Ramos (cell line): ENCODE measurements around the gene CSMD2.

ENCODE experiments used
- in situ Hi-C: fragments of 300-500 bp; cut with MboI; formaldehyde crosslinking; loops from one replicate; pipeline ENCODE4 v1.14.3; 2022; ENCODE audit warnings: low sequenced_read_pairs; ENCODE audit not compliant: unreplicated experiment

Gene CSMD2

DNA sequence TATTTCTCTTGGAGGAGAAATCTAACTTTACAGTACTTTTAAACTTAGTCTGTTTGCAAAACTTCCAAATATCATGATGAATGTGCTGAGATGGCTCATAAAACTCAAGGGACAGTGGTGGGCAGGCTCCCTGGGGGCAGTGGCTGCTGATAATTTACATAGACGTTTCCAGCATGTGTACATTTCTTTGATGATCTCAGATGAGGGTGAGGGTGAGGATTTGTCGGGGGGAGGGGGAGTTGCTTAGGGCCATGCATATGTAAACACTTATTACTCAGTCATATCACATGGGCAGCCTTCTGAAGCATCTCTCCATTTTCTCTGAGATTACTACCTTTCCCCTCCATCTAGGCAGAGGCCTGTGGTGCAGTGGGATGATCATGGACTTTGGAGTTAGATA is 454.1 kb downstream of the CSMD2 start:
- in situ Hi-C loops, result no loop called here

DNA sequence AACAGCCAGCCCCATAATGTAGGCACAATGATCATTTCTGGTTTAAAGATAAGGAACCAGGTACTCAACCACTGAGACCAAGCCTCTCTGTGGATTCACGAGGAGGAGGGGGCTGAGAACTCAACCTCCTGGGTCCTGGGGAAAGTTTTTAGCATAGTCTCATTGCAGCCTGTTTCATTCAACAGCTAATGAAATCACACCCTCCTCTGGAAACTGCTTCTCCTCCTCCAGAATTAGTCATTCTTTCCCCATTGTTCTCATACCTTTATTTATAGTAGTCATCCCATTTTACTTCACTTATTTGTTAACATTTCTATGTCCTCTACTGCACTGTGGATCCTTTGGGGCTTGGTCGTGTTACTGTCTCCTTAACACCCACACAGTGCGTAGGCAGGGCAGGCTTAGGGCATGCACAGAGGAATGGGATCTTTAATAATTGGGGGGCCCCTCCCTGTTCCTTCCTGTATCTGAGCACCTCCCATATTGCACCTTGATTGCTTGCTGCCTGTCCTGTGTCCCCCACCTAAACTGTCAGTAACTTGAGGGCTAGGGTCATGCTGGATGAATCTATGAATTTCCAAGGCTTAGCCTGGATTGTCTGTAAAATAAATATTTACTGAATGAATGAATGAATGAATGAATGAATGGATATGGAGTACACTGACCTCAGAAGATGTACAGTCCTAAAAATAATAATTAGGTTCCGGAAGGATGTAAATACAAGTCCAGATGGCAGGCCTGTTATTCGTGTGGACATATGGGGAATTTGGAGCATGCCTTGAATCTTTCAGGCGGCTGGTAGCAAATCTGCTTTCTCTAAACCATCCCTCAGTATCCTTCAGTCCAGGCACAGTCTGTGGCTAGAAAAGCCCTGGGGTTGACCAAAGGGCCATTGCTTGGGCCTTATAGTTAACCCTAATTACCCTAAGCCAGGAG is 455.0 kb downstream of the CSMD2 start:
- in situ Hi-C loops, result no loop called here

DNA sequence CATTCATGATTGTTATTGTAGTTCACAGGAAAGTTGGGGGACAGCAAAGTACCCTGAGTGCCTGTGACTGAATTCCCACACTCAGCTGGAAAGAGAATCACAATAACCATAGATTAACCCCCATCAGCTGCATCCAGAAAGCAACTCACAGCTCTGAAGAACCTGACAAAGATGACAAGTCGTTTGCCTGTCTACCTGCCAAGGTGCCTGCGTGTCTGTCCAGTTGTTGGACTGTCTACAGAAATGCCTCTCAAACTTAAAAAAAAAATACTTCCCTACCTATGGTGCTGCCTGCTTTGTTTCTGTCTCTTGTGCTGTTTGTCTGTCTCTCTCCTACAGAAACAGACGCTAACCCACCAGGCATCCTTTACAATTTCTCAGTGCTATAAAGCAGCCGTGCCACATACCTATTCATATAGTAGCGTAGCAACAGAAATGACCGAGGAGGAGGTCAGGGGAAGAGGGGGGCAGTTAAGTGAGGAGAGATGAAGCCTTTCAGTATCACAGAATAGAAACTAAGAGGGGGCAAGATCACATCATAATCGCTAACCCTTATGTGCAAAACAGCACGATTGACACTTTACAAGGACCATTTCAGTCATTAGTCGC is 455.8 kb downstream of the CSMD2 start:
- in situ Hi-C loops, result no loop called here

DNA sequence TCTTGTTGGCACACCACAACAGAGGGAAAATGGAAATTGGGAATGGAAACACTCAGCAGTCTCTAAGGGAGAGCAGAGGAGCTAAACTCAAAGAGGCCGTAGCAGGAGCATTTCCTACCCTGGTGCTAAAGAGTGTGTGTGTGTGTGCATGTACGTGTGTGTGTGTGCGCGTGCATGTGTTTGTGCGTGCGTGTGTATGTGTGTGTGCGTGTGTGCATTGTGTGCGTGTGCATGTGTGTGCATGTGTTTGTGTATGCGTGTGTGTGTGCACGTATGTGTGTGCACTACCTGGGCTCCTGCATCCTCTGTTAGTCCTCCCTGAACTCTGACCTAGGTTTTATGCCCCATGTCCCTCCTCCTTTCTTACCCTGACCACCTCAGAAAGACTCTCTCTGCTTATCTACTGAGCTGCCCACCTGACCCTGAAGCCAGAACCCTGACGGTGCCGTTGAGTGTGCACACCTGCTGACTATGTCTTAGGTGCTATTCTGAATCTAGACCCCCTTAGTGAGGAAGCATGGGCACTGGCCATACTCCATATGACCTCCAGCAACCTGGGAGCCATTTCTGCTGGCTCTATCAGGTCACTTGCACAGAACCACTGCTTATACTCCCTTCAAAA is 458.3 kb downstream of the CSMD2 start:
- in situ Hi-C loops, result no loop called here

DNA sequence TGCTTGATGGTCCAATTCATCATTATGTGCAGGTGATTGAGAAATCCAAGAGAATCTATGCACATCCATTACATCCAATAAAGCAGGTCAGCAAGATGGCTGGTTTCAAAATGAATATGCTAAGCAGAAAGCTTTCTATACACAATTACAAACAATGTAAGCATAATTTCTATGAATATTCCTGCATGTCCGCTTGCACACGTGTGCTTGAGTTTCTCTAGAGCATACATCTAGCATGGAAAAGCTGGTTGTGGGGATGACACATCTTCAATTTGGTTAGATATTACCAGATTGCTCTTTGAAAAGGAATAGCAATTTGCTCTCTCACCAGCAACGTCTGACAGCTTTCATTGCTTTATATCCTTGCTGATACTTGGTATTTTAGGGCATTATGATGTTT is 461.6 kb downstream of the CSMD2 start:
- in situ Hi-C loops, result no loop called here

DNA sequence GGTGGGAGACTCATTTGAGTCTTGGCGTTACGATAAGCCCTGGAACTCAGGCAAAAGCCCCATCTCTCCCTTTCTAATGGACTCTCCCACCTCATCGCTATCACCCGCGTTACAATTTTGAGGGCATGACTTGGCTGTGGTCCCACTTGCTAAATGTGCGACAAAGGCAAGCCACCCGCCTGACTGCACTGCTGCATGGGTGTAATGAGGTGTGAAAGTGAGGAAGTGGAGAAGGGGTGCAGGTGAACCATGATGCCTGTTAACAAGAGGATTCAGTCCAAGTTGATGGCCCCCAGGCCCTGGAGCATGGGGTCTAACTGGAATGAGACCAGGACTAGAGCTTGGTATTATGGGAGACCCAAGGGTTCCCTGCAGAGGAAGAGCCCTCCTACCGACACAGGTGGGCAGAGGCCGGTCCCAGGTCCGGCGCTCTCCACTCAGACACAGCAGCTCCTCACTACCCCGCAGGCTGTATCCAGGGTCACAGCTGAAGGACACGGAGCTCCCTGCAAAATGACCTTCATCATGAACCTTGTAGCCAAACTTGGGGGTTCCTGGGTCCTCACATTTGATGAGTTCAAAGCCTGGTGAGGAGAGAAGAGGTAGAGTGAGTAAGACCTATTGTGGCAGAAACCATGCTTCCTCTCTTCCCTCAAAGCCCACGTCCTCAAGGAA is 466.5 kb downstream of the CSMD2 start:
- in situ Hi-C loops, result no loop called here

DNA sequence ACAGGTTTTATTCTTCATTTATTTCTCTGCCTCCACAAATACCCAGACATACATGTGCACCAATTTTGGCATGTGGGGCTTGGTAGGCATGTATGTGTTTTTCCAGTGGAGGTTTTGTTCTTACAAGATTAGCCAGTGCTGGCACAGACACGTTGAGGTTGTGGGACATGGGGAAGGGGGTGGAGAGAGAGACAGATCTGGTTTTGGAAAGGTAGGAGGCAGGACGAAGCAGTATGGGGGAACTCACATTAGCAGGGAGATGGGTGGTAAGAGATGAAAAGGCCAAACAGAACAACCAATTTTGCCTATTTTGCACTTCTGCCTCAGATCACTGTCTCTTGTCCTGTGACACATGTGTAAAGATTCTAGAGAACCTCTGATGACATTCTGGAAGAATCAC is 467.2 kb downstream of the CSMD2 start:
- in situ Hi-C loops, result no loop called here

DNA sequence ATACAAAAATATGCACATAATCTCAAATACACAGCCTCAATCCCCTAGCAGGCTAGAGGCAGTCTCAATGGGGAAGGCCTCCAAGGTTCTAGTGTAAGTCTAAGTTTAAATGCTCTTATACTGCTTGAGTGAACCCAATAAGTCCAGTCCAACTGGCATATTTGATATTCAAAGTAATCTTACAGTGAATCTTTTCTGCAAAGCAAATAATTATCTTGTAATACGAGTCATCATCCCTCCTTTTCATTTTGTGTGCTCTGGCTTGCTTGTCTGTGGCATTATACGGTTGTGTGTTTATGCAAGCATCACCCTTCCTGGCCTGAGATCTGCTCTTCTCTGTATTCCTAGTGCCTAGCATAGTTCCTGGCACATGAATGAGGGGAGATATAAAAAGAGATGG is 468.1 kb downstream of the CSMD2 start:
- in situ Hi-C loops, result no loop called here

DNA sequence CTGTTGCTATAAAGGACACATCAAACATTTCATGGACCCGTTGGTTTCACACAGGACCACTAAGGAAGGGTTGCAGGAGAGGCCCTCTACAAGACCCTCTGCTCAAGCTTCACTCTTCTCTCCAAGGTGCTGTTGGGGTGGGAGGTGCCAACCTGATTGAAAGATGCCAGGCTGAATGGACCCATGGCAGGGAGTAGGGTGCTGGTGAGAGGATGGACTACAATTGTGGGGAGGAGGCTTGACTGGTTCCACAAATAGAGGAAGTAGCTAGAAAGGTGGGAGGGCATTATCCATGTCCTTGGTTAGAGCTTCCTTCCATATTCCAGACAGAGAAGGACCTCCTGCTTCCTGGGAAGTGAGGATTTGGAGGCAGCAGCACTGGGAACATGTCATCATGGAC is 468.7 kb downstream of the CSMD2 start:
- in situ Hi-C loops, result no loop called here

DNA sequence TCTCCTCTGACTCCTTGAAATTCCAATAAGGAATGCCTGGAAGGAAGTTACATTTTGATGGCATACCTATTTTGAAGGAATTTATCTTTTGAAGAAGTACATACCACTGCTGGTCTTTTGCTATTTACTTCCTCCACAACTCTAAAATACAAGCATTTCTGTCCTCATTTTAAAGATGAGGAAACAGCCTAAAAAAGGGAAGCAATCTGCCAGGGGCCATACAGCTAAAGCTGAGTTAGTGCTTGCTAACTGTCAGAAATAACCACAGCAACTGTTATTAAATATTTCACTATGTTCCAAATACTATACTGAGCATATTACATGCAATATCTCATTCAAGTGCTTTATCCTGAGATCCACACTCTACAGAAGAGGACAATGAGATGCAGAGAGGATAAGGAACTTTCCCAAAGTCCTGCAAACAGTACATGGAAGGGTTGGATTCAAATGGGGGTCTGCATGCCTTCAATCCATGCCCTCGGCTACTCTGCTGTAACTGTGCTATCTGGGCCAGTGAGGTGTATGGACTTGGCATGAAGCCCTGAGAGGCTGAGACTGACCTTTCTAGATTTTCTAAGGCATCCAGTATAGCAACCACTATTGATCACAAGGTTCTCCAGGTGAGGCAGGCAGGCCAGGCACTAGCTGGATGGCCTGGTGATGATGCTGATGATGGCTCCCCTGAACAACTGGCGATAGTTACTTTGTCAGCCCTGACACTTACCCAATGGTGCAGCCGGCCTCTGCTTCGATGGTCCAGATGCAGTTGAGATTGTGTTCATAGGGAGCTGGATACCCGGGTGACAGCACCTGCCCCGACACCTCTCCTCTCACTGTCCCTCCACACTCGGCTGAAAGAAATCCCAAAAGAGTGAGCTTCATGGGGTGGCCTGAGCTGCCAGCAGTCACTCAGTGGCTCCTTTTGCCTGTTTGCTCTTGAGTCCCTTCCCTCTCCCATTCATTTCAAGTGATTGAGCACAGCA is 472.5 kb downstream of the CSMD2 start:
- in situ Hi-C loops, result no loop called here

DNA sequence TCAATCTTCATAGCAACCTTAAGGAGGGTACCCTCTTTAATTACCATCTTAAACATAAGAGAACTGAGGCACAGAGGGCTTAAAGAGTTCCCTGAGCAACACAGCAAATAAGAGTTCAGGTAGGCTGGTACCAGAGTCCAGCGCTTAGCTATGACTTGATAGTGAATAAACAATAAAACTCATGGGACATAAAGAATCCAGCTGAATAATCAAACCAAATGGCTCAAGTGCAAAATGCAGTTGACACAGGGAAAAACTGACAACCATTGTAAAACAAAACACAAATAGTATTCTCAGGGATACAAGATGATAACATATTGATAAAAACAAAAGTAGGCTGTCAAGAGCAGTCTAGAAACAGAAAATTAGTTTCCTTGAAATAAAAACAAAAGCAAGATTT is 478.0 kb downstream of the CSMD2 start:
- in situ Hi-C loops, result no loop called here

DNA sequence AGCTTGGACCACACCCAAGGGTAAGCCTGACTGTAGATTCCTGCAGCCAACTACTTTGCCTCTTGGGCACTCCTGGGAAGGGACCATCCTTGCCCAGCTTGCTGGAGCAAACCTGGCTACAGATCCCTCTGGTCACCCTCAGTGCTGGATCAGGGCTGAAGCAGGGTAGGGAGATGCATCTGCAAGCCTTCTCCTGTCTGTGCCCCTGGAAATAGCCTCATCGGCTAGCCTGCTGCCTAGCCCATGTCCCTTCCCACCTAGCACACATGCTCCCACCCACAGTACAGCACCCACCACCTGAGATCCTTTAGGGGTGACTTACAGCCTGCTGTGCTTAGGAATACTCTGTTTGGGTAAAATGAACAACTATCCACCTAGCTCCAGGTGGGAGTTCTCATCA is 478.5 kb downstream of the CSMD2 start:
- in situ Hi-C loops, result no loop called here

DNA sequence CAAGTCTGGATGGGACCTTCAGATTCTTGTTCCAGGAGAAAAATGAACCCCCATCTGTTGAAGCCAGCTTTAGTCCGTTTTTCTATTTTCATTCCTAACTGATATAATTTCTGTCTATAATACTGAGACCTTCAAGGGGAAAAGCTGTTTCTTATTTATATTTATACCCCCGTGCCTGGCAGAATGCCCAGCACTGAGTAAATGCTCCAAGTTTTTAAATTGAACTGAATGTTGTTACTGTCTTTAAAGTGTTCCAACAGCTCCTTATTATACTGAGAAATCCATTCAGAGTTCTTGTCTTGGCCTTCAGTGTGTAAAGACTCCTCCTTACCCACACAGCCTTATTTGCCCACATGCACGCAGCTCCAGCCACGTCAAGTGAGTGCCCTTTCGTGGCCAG is 479.8 kb downstream of the CSMD2 start:
- in situ Hi-C loops, result no loop called here

DNA sequence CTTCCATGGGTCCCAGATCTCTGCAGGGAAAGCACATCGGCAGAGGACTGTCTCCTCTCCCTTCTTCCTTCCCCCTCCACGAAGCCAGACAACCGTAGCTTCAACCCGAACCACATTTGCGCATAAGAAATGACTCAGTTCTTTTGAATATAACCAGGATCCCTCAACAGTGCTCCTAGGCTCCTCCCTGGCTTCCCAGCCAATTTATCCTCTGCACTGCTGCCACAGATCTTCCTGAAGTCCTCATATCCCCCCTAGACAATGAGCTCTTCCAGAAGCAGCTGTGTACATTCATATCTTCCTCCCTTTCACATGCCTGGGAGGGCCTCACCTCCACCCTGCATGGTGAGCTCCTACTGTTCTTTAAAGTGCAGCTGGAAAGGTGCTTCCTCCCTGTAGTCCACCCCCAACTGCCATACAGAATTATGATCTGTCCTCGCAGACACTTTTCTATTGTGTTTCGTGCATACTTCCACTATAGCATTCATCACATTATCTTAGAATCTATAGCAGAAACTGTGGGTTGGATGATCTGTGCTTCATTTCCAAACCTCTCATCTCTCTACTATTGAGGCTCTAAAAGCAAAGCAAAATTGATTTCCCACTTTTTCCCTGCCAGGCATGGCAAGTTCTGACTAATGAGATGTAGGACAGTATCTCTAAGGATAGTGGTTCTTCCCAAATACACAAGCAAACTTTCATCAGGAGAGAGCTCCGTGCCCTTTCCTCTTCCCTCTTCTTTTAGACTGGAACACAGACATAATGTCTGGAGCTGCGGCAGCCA is 480.4 kb downstream of the CSMD2 start:
- in situ Hi-C loops, result no loop called here

DNA sequence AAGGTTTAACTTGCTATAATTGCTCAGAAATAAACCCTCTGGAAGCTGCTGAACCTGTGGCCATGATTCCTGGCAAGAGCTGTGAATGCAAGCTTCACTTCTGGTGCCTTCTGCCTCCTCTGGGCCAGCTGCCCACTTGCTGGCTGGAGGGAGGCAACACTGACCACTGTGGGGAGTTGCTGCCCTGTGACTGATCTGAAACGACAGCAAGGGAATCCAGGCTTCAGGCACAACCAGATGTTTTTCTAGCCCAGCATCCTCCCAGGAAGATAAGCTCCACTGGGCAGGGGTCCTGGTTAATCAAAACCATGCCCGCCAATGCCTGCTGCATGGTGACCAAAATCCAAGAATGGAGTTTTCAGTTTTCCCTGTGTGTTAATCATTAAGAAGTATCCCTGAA is 481.1 kb downstream of the CSMD2 start:
- in situ Hi-C loops, result no loop called here

DNA sequence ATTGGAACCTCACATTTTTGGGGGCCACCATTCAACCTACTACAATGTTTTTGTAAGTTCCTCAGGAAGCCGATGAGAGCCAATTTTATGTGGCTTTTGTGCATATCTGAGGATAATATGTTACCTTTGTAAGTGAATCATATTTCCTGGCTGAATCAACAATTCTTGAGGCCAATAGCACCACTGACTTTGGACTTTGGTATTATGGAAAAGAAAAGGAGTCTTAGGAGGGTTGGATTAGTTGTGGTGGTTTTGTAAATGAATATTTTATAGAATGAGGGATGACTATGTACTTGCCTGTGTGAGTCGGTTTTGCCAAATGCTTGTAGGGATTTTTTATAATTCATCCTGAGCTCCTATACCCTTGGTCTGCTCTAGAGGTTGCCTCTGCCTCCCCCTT is 482.7 kb downstream of the CSMD2 start:
- in situ Hi-C loops, result no loop called here

DNA sequence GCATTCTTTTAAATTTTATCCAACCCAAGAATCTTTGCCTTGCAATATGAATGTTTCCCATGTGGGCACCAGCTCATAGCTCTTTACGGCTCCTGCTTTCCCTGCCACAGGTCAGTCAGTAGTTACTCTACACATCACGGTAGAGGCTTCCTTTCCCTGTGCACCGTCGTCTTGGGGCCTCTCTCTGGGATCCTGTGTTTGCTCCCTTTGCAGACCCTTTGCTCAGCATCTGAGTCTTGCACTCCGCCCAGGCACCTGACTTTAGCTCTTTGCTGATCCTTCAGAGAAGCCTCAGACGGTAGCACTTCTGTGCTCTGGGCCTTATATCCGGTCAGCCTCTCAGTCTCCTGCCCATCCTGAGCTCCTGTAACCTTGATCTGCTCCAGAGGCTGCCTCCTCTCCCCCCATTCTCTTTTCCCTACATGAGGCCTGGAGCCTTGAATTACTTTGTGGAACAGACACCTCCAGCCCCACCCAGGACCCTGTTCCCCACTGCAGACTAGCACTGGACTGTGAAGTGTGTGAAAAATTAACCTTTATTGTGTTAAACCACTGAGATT is 484.7 kb downstream of the CSMD2 start:
- in situ Hi-C loops, result no loop called here

DNA sequence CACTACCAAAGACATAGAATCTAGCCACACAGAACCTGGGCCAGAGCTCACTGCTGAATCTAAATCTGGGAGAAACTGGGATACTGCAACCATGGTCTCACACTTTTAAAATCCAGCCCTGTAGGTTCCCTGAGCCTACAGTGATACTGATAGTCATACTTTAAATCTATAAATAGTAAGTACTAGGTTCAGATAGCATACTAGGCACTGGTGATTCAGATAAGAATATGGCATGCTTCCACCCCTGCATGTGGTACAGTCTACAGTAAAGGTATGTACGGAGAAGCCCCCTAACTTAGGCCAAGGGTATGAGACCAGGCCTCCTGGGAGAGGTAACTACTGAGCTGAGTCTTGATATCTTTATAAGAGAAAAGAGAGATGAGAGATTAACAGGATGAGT is 494.5 kb downstream of the CSMD2 start:
- in situ Hi-C loops, result no loop called here

DNA sequence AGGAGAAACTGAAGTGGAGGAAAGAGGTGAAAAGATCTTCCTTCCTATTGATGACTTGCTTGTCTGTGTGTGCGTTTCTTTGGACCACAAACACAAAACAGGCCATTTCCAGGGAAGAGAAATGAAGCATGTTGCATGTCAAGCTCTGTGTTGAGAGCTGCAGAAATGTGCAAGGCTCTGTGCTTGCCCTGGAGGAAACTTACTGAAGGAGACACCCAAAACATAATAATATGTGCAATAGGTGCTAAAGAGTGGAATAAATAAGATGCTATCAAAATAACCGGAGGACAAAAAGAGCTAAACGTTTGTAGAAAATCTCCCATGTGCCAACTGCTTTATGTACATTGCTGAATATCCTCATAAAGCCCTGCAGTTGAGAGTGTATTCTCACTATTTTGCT is 496.3 kb downstream of the CSMD2 start:
- in situ Hi-C loops, result no loop called here
